ENCODE results near the gene C1orf50.
"Not testable (repeated sequence)": the region's sequence is repeated elsewhere in the genome, so short reads cannot be mapped to it uniquely, and the experiment has no call there.

C1orf50 gene

DNA sequence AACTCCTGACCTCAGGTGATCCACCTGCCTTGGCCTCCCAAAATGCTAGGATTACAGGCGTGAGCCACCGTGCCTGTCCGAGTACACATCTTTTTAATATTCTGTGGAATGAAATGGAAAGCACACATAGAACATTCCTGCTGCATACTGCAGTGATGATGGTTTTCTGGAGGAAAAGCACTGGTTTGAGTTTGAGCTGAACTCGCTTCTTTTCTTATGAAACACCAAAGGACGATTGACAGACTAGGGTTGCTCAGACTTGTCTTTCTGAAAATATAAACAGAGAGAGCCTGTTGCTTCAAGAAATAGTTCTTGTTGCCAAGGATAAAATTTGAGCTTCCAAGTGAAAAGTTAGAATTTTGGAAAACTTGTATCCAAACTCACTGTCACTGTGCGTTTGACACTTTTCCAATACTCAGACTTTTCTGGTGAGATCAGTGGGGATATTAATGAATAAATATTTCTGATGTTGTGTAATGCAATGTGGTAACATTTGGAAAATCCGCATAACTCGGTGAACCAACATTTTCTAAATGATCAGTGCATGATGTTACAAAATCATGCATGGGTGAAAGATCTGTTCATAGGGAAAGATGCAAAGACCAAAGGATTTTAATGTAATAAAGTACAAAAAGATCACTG, 34.9 kb downstream of the C1orf50 start:
- no peak for DNase-seq (ENCODE audit: low spot score)

DNA sequence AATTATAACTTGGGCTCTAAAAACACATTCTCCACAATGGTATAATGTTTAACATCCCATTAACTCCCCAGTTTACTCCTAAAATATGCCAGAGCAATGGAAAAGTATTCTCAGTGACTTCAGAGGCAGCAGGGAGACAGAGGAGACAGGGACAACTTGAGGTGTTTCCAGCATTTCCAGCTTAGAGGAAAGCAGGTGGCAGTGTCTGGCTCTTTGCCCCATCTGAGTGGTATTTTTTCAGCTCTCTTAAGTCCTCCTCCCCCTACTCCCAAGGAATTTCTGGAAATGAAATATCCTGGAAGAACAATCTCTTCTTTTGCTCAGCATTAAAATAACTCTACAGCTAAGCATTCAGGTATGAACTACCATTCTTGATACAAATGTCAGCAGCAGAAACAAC, 39.1 kb downstream of the C1orf50 start:
- no peak for DNase-seq (ENCODE audit: low spot score)

DNA sequence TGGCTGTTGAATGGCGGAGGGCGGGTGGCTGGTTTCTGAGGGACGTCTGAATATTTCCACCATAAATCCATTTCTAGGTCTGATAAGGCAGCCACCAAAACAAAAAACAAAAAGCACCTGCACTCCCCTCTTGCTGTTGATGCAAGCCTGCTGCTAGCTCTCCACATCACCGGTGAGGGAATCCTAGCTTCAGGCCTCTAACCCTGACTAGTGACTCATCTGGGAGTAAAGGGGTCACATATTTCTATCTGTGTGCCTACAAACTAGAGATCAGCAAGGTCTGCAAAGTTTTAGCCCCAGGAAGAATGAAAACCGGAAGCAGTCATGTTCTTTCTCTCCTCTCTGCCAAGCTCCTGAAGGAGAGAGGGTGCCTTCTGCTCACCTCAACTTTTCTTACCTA, 39.5 kb downstream of the C1orf50 start:
- no peak for DNase-seq (ENCODE audit: low spot score)

DNA sequence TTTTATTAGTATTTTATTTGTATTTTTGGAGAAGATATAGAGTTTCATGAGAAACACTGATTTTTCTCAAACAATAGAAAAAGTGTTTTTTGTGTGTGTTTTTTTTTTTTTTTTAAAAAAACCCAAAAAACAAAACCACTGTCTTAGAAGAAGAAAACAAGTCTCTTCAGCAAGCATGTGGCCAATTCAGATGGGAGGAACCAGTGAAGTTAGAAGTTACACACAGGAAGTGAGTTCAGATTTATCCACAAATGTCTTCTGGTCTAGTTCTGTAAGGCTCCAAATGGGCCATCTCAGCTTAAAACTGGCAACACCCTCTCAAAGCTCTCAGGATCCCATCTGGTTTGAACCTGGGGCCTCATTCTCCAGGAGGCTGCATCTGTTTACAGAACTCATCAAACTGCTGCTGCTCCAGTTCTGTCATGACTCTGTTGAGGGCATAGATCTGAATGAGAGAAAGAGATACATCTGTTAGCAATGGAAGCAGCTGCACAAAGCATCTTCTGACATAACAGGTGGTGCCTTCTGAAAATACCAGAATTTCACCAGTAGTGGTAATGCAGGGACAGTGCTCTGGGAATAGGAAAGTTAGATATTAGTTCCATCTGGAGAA, 40.1 kb downstream of the C1orf50 start:
- DNase-seq (ENCODE audit: low spot score), result no peak

DNA sequence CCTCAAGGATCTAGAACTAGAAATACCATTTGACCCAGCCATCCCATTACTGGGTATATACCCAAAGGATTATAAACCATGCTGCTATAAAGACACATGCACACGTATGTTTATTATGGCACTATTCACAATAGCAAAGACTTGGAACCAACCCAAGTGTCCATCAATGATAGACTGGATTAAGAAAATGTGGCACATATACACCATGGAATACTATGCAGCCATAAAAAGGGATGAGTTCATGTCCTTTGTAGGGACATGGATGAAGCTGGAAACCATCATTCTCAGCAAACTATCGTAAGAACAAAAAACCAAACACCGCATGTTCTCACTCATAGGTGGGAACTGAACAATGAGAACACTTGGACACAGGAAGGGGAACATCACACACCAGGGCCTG, 47.8 kb downstream of the C1orf50 start:
- not testable (repeated sequence) for DNase-seq (ENCODE audit: low spot score)

DNA sequence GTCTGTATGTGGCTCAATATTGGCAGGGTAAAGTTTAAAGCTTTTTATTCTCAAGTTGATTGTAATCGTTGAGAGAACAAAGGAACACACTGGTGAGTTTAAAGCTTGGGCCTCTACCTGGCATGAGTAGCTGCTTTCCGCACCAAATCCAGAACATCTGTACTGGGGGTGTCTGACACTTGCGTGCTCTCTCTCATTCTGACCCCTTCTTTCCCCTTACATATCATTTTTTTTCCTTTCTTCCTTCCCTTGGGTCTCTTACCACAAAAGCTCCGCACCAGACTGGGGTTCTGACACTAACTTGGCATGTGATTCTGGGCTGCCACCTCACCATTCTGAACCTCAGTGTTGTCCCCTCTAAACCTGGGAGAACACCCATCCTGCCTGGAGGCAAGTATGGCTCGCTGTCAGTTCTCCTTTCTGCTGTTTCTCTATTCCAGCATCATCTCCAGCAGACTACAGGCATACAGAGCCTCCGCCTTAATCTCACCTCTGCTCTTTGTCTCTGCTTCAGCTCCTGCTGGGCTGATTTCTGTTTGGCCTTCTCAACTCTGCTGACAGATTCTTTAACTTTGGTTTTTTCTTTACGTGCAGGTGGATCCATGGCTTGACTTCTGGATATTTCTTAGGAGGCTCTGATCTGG, 49.0 kb downstream of the C1orf50 start:
- DNase-seq (ENCODE audit: low spot score), result no peak

DNA sequence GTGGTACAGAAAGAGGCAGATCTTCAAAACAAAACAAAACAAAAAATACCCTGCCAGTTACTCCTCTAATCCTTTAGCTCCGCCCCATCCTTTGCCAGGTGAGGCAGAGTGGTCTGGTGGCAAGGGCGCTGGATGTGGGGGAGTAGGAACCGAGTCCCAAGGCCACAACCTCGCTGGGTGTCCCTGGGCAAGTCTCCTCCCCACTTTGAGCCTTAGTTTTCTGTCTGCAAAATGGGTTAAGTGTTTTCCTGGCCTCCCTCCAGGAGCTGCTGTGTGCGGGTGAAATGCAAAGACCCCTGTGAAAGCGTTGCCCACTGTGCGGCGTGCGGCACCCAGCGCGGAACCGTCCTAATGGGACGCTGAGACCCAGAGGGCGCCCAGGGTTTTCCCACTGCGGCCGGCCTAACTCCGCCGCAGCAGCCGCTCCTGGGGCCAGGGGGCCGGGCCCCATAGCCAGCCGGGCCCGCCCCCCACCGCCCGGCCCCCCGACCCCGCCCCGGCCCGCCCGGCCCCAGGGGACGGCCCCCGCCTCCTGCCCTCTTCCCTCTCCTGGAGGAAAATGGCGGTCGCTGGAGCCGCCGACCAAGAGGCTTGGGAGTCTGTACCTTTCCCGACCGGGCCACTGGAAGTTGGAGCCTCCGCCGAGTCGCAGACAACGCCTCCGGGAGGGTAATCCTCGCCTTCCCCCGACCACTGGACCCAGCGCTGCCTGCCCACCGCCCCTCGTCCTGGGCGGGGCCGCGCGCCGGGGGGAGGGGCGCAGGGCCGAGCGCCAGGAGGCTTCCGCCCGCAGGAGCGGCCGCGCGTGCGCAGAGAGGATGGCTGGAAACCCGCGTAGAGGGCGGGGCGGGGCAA, 49.8 kb downstream of the C1orf50 start, which contains the start of the genes ERMAP and SVBP:
Gene ERMAP (plus strand): TSS at position 538 of the 855 bp plus-strand sequence. CDS start 13,327 bp downstream, outside the sequence.
Gene SVBP (minus strand): TSS at position 813 of the 855 bp plus-strand sequence. CDS start 853 bp downstream, outside the sequence.
- DNase-seq (ENCODE audit: low spot score), result peak; percentile 97

DNA sequence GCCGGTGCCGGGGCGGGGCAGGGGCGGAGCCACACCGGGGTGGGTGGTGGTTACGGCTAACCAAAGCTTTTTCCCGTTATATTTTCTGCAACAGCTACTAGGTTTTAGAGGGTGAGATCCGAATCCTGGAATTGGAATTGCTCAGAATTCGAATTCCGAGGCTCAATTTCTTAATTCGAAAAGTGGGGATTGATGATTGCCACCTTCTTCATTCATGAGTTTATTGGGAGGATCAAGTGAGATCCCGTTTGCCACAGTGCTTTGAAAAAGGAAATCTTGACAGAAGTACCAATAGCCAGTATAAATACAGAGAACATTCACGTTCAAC, 50.4 kb downstream of the C1orf50 start:
- DNase-seq (ENCODE audit: low spot score), result no peak

DNA sequence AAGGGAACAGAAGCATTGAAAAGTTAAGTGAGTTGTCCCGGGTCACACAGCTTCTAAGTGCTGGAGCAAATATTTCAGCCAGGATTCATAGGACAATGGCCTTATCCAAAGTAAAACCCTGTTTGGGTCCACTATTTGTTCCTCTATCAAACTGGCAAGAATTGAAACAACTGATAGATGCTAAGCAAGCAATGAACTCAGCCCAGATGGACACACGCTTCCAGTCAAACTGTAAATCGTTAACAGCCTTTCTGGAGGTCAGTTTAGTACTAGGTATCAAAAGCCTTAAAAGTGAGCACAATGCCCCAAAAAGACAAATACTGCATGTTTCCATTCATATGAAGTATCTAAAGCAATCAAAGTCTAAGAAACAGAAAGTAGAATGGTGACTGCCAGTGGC, 50.9 kb downstream of the C1orf50 start:
- no peak for DNase-seq (ENCODE audit: low spot score)

DNA sequence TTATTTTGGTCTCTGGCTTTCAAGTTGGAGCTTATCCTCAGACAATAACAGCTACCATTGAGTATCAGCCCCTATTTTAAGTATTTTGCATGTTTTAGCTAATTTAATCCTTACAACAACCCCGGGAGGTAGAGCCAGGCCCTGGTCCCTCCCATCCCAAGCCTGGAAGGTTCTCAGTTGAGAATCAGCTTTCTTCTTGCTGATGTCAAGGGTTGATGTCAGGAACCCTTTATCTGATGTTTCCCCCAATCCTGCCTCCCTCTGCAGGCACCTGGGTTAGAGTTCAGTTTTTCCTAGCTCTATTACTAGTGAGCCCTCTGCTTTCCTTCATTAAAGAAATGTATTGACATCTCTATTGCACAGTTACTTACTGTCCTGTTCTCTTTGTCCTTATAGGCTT, 53.8 kb downstream of the C1orf50 start:
- no peak for DNase-seq (ENCODE audit: low spot score)

DNA sequence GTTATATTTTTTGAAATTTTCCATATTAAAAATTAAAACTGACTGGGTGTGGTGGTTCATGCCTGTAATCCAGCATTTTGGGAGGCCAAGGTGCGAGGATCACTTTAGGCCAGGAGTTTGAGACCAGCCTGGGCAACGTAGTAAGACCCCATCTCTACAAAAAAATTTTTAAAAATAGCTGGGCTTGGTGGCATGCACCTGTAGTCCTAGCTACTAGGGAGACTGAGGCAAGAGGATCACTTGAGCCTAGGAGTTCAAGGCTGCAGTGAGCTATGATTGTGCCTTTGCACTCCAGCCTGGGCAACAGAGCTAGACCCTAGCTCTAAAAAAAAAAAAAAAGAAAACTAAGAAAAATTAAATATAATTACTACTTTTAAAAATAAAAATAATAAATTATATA, 54.6 kb downstream of the C1orf50 start:
- DNase-seq (ENCODE audit: low spot score), result no peak

DNA sequence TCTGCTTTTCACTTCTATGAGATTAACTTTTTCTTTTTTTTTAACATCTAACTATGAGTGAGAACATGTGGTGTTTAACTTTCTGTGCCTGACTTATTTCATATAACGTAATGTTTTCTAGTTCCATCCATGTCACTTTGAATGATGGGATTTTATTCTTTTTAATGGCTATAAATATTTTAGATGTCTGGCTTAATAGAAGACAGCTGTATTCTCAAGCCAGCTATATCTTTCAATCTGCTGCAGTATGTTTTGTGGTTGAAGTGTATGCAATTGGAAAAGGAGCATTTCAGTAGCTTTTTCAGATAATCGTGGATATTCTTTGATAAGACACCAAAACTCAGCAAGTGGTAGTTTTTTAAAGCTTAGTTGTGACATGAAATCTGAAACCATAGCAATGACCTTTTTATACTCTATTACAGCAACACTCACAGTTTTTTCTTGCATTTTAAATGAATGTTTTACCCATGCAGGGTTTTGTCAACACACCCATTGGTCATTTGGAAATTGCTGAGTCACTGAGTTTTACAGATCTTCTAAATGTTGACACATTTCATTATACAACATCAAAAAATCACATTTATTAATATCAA, 55.8 kb downstream of the C1orf50 start:
- no peak for DNase-seq (ENCODE audit: low spot score)

DNA sequence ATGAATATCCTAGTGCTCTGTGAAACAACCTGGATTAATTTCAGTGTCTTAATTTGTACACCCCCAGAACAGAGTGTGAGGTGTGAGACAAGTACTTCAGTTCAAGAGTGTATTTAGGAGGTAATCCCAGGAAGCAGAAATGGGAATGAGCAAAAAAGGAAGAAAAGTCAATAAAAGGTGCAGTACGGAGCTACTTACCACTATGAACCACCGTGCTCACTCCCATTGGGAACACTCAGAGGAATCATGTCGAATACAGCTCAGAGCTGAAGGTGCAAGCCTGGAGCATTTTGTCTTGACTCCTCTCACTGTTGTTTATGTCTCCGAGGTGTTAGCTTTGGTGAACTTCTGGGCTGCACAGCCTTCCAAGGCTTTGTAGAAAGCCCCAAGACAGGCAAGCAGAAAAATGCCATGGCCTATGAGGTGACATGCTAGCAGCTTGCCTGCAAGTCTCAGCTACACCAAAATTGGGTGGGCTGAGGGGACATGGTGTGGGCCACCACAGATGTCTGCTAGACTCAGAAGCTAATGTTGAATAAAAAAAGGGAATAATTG, 57.5 kb downstream of the C1orf50 start:
- no peak for DNase-seq (ENCODE audit: low spot score)

DNA sequence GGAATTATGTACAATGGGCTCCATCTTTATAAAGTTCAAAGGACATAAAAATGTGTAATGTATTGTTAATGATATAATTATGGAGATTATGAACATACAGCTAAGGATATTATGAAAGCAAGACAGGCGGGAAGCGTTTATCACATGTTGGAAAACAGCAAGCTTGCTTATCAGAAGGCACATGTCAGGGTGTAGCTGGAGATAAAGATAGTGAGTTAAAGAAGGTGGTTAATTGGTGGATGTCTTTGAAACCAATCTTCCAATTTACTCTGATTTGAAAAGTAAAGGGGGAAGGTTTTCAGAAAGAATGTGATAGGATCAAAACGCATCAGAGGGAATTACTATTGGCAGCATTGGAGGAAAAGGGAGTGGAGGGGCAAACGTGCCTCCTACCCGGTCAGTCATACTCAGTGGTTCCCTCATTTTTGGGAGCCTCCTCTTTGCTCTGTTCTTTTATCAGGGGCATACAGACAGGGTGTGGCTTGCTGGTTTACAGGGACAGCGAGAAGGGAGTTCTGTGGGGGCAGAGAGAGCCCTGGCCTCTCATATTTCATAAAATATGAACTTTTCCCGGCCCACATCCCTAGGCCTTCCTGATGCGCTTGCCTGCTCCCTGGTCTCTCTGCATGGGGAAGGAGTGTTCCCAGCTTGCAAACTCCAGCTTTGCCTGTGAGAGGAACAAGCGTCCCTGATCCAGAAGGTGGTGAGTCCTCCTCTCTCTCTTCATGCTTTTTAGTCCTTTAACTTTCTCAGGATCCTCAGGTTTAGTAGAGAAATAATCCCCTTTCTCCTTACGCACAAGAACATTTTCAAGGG, 58.2 kb downstream of the C1orf50 start:
- no peak for DNase-seq (ENCODE audit: low spot score)
